ENCODE results near the gene CD80.
"Not testable (repeated sequence)": the region's sequence is repeated elsewhere in the genome, so short reads cannot be mapped to it uniquely, and the experiment has no call there.

Gene CD80

DNA sequence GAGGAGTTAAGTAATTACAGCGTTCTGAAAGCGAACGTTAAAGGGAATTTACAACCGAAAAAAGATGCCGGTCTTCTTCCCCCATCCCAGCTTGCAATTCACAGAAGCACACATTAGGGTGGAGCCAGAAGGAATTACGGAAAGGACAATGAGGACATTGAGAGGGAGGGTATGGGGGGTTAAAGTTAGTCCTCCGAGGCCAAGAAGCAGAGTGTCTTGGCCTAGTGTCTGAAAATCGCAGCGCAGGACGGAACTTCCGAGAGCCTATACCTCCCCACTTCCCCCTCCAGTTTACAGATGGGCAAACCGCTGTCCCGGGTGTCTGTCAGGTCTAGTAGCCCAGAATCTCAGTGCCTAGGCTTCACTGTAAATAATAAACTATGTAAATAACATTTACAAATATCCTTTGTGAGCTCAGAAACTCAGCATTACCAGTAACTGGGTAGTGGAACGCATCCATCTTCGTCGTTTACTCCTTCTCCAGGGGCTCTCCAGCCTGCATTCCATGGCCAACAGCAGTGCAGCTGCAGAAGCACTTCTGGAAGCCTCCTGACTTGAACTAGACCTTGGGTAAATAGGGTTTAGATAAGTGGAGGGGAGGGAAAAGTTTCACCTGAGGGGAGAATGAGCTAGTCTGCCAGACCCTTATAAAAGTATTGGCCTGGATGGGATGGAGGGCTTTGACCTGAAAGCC, 20.8 kb upstream of the CD80 start:
- DNase-seq, result no peak

GRCh38 chr3:119579366-119580066, 20.1 kb upstream of the CD80 start, which contains the start of gene ADPRH:
Gene ADPRH, plus strand, starts transcription at chr3:119579492. Its CDS starts 2,678 bp downstream, at chr3:119582170.
- no peak for DNase-seq

GRCh38 chr3:119575507-119575906, 16.1 kb upstream of the CD80 start:
- no peak for DNase-seq

DNA sequence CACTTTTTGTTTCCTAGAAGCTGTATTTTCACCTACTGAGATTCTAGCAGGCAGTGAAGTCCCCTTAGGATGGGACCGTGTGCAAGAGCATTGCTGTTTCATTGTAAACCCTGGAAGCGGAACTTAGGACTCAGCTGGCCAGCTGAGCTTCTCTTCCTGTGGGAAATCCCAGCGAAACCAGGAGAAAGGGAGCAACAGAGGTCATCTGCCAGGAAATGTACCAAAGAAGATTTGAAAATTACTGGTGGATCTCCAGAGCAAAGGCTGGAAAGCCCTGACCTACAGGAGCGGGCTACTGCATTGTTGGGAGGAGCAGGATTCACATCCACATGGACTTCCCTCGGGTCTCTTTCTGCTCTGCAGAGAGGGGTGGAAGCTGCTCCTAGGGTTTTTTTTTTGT, 12.3 kb upstream of the CD80 start:
- no peak for DNase-seq

DNA sequence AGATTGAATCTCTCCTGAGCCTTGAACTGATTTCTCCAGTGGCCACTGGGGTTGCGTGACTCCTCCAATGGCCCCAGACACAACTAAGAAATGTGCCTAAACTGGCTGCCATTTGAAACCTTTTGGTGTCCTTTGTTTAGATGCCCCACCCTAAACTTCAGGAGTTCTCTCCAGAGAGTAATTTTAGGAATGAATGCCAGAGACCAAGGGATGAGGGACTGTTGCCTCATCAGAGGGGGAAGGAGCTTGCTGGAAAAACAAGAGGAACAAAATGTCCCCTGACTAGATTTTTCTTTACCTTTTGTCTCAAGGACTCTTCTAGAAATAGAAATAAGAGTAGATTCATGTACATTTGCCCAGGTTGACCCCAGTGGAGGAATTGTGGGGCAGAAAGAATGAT, 11.8 kb upstream of the CD80 start:
- no peak for DNase-seq

DNA sequence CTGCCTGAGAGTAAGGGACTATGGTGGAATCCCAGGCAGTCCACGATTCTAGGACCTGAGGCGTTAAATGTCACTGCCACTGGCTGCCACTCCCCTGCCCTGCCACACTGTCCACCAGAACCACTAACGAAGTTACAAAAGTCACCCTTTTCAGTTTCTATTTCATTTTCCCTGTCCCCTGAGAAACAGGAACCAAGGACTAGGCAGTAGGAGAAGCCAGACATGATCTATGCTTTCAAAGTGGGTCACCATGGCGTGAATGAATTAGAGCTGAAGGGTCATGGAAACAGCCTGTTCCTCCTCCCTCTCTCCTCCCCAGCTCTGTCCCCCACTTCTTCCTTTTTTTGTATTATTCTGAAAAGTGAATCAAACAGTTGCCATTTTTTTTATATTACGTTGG, 10.8 kb upstream of the CD80 start:
- DNase-seq, result no peak

DNA sequence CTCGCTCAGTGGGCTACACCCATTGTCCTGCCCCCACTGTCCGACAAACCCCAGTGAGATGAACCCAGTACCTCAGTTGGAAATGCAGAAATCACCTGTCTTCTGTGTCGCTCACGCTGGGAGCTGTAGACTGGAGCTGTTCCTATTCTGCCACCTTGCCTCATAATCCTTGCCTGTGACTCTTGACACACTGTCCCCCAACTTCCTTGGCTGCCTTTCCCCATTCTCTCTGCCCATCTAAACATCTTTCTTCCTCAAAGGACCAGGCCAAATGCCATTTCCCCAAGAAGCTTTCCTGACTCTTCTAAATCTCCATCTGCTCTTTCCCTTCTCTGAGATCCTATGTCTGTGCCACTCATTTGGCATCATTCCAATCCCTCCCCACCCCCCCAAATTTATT, 9.7 kb upstream of the CD80 start:
- DNase-seq, result no peak

- not testable (repeated sequence) for DNase-seq
Observed at GRCh38 chr3:119563334-119563733, 3.9 kb upstream of the CD80 start.

DNA sequence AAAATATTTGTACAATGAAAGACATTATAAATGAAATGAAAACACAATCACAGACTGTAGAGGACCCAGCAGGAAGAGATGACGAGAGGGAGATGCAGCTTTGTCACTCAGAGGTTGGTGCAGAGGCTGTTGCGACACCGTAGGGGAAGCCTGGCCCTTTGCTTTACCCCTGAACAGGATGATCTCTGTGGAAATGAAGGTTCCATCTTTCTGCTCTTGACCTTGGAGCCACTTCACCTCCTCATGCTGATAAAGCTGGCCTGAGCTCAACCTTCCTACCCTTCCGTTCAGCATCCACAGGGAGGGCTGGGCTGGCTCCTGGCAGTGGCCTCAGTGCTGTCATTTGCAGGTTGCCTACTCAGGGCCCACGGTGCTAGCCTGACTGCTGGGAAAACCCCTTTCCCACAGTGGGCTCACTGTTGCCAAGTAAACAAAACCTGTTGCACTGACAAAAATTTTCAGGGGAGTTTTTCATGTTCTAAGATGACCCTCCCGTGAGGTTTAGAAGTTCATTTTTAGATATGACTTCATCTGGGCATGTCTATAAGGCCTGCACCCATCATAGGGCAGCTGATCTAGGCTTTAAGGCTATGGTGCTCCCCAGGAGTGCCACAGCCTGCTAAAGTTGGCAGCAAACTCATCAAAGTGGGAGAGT, 3.0 kb upstream of the CD80 start:
- peak; percentile 28 for DNase-seq

- DNase-seq, result no peak
Observed at GRCh38 chr3:119560160-119560559, 746 bp upstream of the CD80 start.

GRCh38 chr3:119558626-119559317, 642 bp downstream of the CD80 start:
- DNase-seq, result no peak

GRCh38 chr3:119557877-119558269, 1.5 kb downstream of the CD80 start:
- no peak for DNase-seq

GRCh38 chr3:119557192-119557876, 2.1 kb downstream of the CD80 start:
- DNase-seq, result no peak

DNA sequence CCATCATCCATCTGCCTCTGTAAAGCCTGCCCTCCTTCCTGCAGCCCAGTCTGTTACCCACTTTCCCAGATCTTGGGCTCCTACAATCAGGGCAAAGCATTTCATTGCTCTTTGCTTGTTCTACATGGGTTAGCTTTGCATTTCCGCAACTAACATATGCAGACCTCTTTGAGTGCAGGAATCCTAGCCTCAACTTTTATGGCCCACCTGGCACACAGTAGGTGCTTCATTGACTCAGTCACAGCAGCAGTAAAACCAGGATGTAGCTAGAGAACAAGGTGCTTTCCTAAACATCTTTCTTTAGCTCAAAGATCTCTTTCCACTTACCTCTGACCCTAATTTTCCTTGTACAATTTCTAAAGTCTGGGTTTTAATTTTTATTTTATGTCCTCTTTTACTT, 3.5 kb downstream of the CD80 start:
- no peak for DNase-seq

DNA sequence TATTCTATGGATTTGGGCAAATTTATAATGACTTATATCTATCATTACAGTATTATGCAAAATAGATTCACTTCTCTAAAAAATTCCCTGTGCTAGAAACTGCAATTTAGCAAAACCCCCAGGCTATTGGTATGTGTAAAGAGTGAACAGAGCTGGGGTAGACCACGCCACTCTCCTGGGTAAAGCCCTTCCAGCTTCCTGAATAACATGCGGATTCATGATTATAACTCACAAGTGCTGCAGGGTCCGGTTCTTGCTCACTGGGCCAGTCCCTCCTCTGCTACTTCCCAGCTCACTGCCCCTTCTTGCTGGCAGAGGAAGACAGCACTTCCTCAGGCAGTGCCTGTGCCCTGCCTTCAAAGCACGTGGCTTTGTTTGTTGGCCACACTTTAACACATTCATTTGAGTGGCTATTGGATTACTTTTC, 4.1 kb downstream of the CD80 start:
- DNase-seq, result no peak

GRCh38 chr3:119553823-119554415, 5.5 kb downstream of the CD80 start:
- DNase-seq, result no peak

DNA sequence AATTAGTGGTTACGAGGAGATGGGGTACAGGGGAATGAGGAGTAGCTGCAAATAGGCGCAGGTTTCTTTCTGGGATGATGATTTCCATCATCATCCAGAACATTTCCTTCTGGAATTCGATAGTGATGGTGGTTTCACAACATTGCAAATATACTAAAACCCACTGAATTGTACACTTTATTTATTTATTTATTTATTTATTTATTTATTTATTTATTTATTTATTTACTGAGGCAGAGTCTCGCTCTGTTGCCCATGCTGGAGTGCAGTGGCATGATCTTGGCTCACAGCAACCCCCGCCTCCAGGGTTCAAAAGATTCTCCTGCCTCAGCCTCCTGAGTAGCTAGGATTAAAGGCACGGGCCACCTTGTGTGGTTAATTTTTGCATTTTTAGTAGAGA, 6.5 kb downstream of the CD80 start:
- not testable (repeated sequence) for DNase-seq

- DNase-seq, result no peak
Observed at GRCh38 chr3:119551598-119551997, 7.8 kb downstream of the CD80 start.

- no peak for DNase-seq
Observed at GRCh38 chr3:119550192-119550910, 9.1 kb downstream of the CD80 start.

GRCh38 chr3:119548341-119548740, 11.1 kb downstream of the CD80 start:
- DNase-seq, result no peak

DNA sequence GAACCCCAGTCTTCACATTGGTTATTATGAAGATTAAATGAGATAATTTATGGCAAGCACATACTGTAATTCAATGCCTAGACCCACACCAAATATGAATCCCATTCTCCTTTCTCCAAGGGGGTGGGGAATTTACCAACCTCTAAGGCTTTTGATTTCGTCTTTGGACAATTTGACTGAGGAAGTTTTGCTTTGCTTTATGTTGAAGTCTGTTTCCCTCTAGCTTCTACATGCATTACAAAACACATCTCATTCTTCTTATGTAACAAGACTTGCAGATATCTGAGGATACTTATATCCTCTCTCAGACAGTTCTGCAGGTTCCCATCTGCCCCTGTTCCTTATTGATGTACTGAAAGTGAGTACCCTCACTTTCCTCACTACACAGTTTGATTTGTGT, 12.2 kb downstream of the CD80 start:
- DNase-seq, result no peak

DNA sequence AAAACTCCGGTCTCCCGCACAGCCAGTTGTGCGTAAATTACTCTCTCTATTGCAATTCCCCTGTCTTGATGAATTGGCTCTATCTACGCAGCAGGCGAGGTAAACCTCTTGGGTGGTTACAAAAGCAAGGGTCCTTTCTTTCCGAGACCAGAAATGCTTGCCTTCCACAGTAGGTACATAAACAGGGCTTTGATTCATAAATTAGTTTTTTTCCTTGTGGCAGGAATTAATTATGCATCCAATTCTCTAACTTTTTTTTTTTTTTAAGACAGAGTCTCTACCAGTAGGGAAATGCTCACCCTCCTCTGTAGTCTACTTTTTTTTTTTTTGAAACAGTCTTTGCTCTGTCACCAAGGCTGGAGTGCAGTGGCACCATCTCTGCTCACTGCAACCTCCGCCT, 16.3 kb downstream of the CD80 start:
- DNase-seq, result no peak
